Lower leg skin (tissue), 3 donors: ENCODE measurements around the gene JUNB.
A peak's percentile ranks its signal among the peaks of the same experiment; 100 is the strongest.

ENCODE experiments used
- POLR2A ChIP-seq, 2 donors: fragments of 450-650 bp; IDR thresholded peaks; one replicate each; pipeline ENCODE4 v1.6.1; 2016 to 2017; ENCODE audit warnings: antibody characterized with exemption in 2 of 2, mild to moderate bottlenecking in 1 of 2, moderate library complexity in 1 of 2
- TF ChIP-seq, protein P1 (sequence below), 3 donors: fragments of 450-650 bp; IDR thresholded peaks; one replicate each; pipeline ENCODE4 v1.5.1; 2016; ENCODE audit warnings: antibody characterized with exemption in 3 of 3, mild to moderate bottlenecking in 3 of 3, moderate library complexity in 2 of 3

DNA sequence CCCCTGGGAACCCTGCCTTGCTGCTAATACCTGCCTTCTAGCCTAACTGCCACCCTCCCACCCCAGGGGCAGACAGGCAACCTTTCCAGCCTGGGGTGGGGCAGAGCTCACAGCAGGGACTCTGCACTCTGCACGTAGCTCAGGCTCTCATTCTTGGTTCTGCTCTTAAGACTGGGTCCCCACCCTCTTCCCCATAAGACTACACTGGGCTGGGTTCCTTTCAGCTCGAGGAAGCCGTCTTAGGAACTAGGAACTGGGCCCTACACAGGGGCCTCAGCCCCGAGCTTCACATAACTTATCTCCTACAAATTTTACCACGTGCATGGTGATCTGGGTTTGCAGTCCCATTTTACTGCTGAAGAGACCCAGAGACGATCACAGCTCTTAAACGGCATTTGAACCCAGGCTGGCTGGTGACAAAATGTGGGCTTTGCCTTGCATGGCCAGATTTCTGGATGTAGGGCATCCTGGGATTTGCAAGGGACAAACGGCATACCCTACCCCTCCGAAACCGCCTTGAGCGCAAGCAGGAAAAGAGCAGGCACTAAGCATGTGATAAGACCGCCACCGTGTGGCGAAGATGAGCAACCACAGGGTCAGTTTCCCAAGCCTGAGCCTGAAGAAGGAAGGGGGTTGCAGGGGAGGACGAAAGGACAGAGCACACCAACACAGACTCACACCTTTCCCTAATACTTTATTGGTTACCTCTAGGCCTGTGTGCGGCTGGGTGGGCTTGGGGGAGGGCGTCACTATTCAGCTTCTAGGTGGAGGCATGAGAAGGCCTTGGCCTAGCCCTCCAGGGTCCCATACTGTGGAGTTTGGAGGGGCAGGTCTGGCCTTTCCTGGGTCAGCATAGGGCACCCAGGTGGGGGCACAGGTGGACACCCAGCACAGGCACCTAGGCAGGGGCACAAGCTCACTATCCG, 5.1 kb downstream of the JUNB start:
- TF ChIP-seq, protein P1, sequence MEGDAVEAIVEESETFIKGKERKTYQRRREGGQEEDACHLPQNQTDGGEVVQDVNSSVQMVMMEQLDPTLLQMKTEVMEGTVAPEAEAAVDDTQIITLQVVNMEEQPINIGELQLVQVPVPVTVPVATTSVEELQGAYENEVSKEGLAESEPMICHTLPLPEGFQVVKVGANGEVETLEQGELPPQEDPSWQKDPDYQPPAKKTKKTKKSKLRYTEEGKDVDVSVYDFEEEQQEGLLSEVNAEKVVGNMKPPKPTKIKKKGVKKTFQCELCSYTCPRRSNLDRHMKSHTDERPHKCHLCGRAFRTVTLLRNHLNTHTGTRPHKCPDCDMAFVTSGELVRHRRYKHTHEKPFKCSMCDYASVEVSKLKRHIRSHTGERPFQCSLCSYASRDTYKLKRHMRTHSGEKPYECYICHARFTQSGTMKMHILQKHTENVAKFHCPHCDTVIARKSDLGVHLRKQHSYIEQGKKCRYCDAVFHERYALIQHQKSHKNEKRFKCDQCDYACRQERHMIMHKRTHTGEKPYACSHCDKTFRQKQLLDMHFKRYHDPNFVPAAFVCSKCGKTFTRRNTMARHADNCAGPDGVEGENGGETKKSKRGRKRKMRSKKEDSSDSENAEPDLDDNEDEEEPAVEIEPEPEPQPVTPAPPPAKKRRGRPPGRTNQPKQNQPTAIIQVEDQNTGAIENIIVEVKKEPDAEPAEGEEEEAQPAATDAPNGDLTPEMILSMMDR (IDR thresholded peaks at IDR 0.05): peak in 2 of 3 donors; percentile 11 to 92
- TF ChIP-seq POLR2A (IDR thresholded peaks at IDR 0.05): no peak
